Measurements from ENCODE around the gene NBL1.

DNA sequence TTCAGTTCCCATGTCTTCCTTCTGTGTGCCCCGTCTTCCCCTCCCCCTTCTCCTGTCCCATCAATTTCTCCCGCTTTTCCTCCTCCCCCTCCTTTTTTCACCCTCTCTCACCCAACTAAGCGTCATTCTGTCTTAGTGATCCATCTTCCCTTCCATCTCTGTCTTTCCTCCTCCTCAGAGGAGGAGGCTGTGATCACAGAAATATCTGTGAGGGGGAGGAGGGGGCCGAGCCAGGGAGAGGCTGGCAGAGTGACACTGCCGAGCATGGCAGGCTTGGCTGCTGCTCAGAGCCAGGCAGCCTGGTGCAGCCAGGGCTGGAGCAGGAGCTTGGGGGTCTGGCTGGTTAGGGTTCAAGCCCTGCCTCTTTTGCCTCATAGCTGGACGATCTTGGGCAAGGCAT lies 28.1 kb downstream of the NBL1 start:
- TF ChIP-seq, protein P1, sequence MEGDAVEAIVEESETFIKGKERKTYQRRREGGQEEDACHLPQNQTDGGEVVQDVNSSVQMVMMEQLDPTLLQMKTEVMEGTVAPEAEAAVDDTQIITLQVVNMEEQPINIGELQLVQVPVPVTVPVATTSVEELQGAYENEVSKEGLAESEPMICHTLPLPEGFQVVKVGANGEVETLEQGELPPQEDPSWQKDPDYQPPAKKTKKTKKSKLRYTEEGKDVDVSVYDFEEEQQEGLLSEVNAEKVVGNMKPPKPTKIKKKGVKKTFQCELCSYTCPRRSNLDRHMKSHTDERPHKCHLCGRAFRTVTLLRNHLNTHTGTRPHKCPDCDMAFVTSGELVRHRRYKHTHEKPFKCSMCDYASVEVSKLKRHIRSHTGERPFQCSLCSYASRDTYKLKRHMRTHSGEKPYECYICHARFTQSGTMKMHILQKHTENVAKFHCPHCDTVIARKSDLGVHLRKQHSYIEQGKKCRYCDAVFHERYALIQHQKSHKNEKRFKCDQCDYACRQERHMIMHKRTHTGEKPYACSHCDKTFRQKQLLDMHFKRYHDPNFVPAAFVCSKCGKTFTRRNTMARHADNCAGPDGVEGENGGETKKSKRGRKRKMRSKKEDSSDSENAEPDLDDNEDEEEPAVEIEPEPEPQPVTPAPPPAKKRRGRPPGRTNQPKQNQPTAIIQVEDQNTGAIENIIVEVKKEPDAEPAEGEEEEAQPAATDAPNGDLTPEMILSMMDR (IDR thresholded peaks at IDR 0.05): no peak
- no peak for TF ChIP-seq EZH2 (IDR thresholded peaks at IDR 0.05)
- no peak for TF ChIP-seq EZH2phosphoT487 (IDR thresholded peaks at IDR 0.05)
